ENCODE measurements around the gene PDIA2. TPM values are rescaled to one million over a fixed set of nuclear protein-coding genes. Genes with fewer than 3 reads are reported as not detected.

The PDIA2 gene
- total and polyA plus RNA-seq, 2 donors (not counting 3 experiments of a cell fraction or from before 2014, with no cell fraction given), result 0.63 TPM; not detected in 1

- Histone ChIP-seq H3K9ac (replicated peaks; ENCODE audit: extremely low read depth, insufficient read depth, low read length) (no peak overlapping the region), H3K27ac (ENCODE audit: insufficient read depth, low read depth, low read length) (no peak overlapping the region), H3K4me2 (ENCODE audit: insufficient read depth, low read length) (no peak overlapping the region), H3K9me1 (replicated peaks; ENCODE audit: control insufficient read depth, extremely low read depth, insufficient read depth, low read length) (no peaks in the 10 kb centered on the region), H3K79me2 (ENCODE audit: control insufficient read depth, insufficient read depth, low read length) (no peaks in the 10 kb centered on the region), H3K4me1 (ENCODE audit: control insufficient read depth, extremely low read depth, insufficient read depth, low read length) (no peaks in the 10 kb centered on the region), H3K4me3 (replicated peaks in 1 of 3; ENCODE audit: insufficient read depth in 1 of 3, low read depth in 1 of 3, low read length in 3 of 3) (no peak overlapping the region), H3K36me3 (ENCODE audit: control insufficient read depth in 2 of 2, extremely low read depth in 1 of 2, insufficient read depth in 2 of 2, low read length in 2 of 2) (peaks cover 0 to 12% of the 10 kb centered on the region in 2 experiments), H4K20me1 (replicated peaks; ENCODE audit: control insufficient read depth, extremely low read depth, insufficient read depth, low read length) (no peaks in the 10 kb centered on the region), H2AFZ (ENCODE audit: low read depth, low read length) (no peak overlapping the region), H3K9me3 (replicated peaks; ENCODE audit: control insufficient read depth, insufficient read depth, low read length) (no peaks in the 10 kb centered on the region), H3K27me3 (ENCODE audit: control insufficient read depth in 2 of 2, insufficient read depth in 2 of 2, low read length in 2 of 2) (peaks cover 4% of the 10 kb centered on the region in 2 experiments)
- intact Hi-C loops (cut with micrococcal nuclease) (no loop called here), dilution Hi-C loops (cut with MboI; ENCODE audit: extremely low pct_ligation_motif_present, low sequenced_read_pairs) (no loop called here)
- ChIA-PET POLR2A (no interaction called here), CTCF (no interaction called here)
- TF ChIP-seq EZH2 (IDR thresholded peaks at IDR 0.05; ENCODE audit: borderline replicate concordance, low read depth, low read length, severe bottlenecking), result no peak
- no peak for FAIRE-seq
- DNase-seq (ENCODE audit: low read depth, low spot score), result no peak
- no TSS peak for BruUV-seq (replicated peaks)
Observed at GRCh38 chr16:284204-285120, 1.5 kb downstream of the PDIA2 start.

GRCh38 chr16:285146-286055 is 2.4 kb downstream of the PDIA2 start:
- no peaks in the 10 kb centered on the region for H4K20me1 ChIP-seq (replicated peaks; ENCODE audit: control insufficient read depth, extremely low read depth, insufficient read depth, low read length)
- no TSS peak for BruUV-seq (replicated peaks)

More at GRCh38 chr16:285146-286055, 2.4 kb downstream of the PDIA2 start:
- TF ChIP-seq MAX (IDR thresholded peaks at IDR 0.05; ENCODE audit: insufficient read depth, insufficient read length) (no peak), JUN (IDR thresholded peaks at IDR 0.05; ENCODE audit: borderline replicate concordance, insufficient read depth, insufficient read length, low read depth) (no peak), CTCF (IDR thresholded peaks at IDR 0.05; ENCODE audit: extremely low read depth in 1 of 2, insufficient read depth in 1 of 2, low read depth in 1 of 2, low read length in 2 of 2) (no peak)
- ChIA-PET CTCF (no interaction called here), POLR2A (no interaction called here)
- H3K79me2 ChIP-seq (ENCODE audit: control insufficient read depth, insufficient read depth, low read length), result no peaks in the 10 kb centered on the region
- H3K36me3 ChIP-seq (ENCODE audit: control insufficient read depth in 2 of 2, extremely low read depth in 1 of 2, insufficient read depth in 2 of 2, low read length in 2 of 2), result peaks cover 0 to 13% of the 10 kb centered on the region in 2 experiments
- no peaks in the 10 kb centered on the region for H3K4me1 ChIP-seq (ENCODE audit: control insufficient read depth, extremely low read depth, insufficient read depth, low read length)
- no peak overlapping the region for H2AFZ ChIP-seq (ENCODE audit: low read depth, low read length)
- no peak overlapping the region for H3K9ac ChIP-seq (replicated peaks; ENCODE audit: extremely low read depth, insufficient read depth, low read length)
- H3K4me2 ChIP-seq (ENCODE audit: insufficient read depth, low read length), result no peak overlapping the region
- H3K9me3 ChIP-seq (replicated peaks; ENCODE audit: control insufficient read depth, insufficient read depth, low read length), result no peaks in the 10 kb centered on the region
- intact Hi-C loops (cut with micrococcal nuclease), result no loop called here
- no peak for DNase-seq (ENCODE audit: low read depth, low spot score)
- dilution Hi-C loops (cut with MboI; ENCODE audit: extremely low pct_ligation_motif_present, low sequenced_read_pairs), result no loop called here
- no peak overlapping the region for H3K4me3 ChIP-seq (replicated peaks in 1 of 3; ENCODE audit: insufficient read depth in 1 of 3, low read depth in 1 of 3, low read length in 3 of 3)
- peaks cover 2 to 4% of the 10 kb centered on the region in 2 experiments for H3K27me3 ChIP-seq (ENCODE audit: control insufficient read depth in 2 of 2, insufficient read depth in 2 of 2, low read length in 2 of 2)
- FAIRE-seq, result no peak
- H3K27ac ChIP-seq (ENCODE audit: insufficient read depth, low read depth, low read length), result no peak overlapping the region
- no peaks in the 10 kb centered on the region for H3K9me1 ChIP-seq (replicated peaks; ENCODE audit: control insufficient read depth, extremely low read depth, insufficient read depth, low read length)
